ENCODE measurements around the gene SLC35G3. TPM values are rescaled to one million over a fixed set of nuclear protein-coding genes. Genes with fewer than 3 reads are reported as not detected.

The SLC35G3 gene
- total RNA-seq, 1 donor from 2014 or later, result not detected

GRCh38 chr17:35162755-35163154 is 31.4 kb downstream of the SLC35G3 start:
- Mint-ChIP-seq H3K9me3 (ENCODE audit: unreplicated experiment) (no peaks in the 10 kb centered on the region), H3K27me3 (ENCODE audit: unreplicated experiment) (peaks cover 1% of the 10 kb centered on the region), H3K27ac (ENCODE audit: unreplicated experiment) (no peak overlapping the region), H3K36me3 (ENCODE audit: low read depth, unreplicated experiment) (no peaks in the 10 kb centered on the region), H3K4me3 (ENCODE audit: unreplicated experiment) (no peak overlapping the region), H3K4me1 (ENCODE audit: unreplicated experiment) (peaks cover 3% of the 10 kb centered on the region)
- no peak for TF ChIP-seq CTCF (IDR thresholded peaks at IDR 0.05; ENCODE audit: unreplicated experiment)
- DNase-seq (ENCODE audit: low spot score), result no peak

- Mint-ChIP-seq H3K36me3 (ENCODE audit: low read depth, unreplicated experiment) (no peaks in the 10 kb centered on the region), H3K9me3 (ENCODE audit: unreplicated experiment) (no peaks in the 10 kb centered on the region), H3K4me1 (ENCODE audit: unreplicated experiment) (peaks cover 3% of the 10 kb centered on the region), H3K4me3 (ENCODE audit: unreplicated experiment) (no peak overlapping the region), H3K27ac (ENCODE audit: unreplicated experiment) (no peak overlapping the region), H3K27me3 (ENCODE audit: unreplicated experiment) (peaks cover under 1% of the 10 kb centered on the region)
- DNase-seq (ENCODE audit: low spot score), result no peak
- TF ChIP-seq CTCF (IDR thresholded peaks at IDR 0.05; ENCODE audit: unreplicated experiment), result no peak
Measured at GRCh38 chr17:35161281-35161761, 32.9 kb downstream of the SLC35G3 start.

GRCh38 chr17:35160354-35161201 is 33.6 kb downstream of the SLC35G3 start:
- Mint-ChIP-seq H3K9me3 (ENCODE audit: unreplicated experiment) (no peaks in the 10 kb centered on the region), H3K4me1 (ENCODE audit: unreplicated experiment) (peaks cover 3% of the 10 kb centered on the region), H3K27ac (ENCODE audit: unreplicated experiment) (no peak overlapping the region), H3K27me3 (ENCODE audit: unreplicated experiment) (no peaks in the 10 kb centered on the region), H3K36me3 (ENCODE audit: low read depth, unreplicated experiment) (no peaks in the 10 kb centered on the region), H3K4me3 (ENCODE audit: unreplicated experiment) (no peak overlapping the region)
- TF ChIP-seq CTCF (IDR thresholded peaks at IDR 0.05; ENCODE audit: unreplicated experiment), result no peak
- DNase-seq (ENCODE audit: low spot score), result no peak

- H3K4me1 Mint-ChIP-seq (ENCODE audit: unreplicated experiment), result peaks cover 3% of the 10 kb centered on the region
- no peak overlapping the region for H3K4me3 Mint-ChIP-seq (ENCODE audit: unreplicated experiment)
- DNase-seq (ENCODE audit: low spot score), result no peak
- no peaks in the 10 kb centered on the region for H3K27me3 Mint-ChIP-seq (ENCODE audit: unreplicated experiment)
- H3K9me3 Mint-ChIP-seq (ENCODE audit: unreplicated experiment), result no peaks in the 10 kb centered on the region
- H3K27ac Mint-ChIP-seq (ENCODE audit: unreplicated experiment), result no peak overlapping the region
- TF ChIP-seq CTCF (IDR thresholded peaks at IDR 0.05; ENCODE audit: unreplicated experiment), result no peak
- no peaks in the 10 kb centered on the region for H3K36me3 Mint-ChIP-seq (ENCODE audit: low read depth, unreplicated experiment)
Measured at GRCh38 chr17:35159940-35160339, 34.3 kb downstream of the SLC35G3 start.

DNA sequence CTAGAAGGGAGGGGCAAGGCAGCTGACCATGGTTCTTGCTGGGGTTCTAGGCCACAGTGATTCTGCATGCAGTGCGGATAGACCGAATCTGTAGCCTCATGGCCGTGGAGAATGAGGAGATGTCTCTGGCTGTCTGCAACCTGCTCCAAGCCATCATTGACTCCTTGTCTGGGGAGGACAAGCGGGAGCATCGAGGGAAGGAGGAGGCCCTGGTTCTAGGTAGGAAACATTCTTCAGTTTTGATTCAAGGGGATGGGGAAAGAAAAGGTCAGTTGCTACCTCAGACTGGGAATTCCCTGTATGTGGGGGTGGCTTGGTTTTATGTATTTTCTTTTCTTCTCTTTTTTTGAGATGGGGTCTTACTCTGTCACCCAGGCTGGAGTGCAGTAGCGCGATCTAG is 38.9 kb downstream of the SLC35G3 start:
- DNase-seq (ENCODE audit: low spot score), result no peak
- H3K27ac Mint-ChIP-seq (ENCODE audit: unreplicated experiment), result no peak overlapping the region

More for the DNA sequence above, 38.9 kb downstream of the SLC35G3 start:
- peaks cover 1% of the 10 kb centered on the region for H3K27me3 Mint-ChIP-seq (ENCODE audit: unreplicated experiment)
- H3K9me3 Mint-ChIP-seq (ENCODE audit: unreplicated experiment), result no peaks in the 10 kb centered on the region
- no peaks in the 10 kb centered on the region for H3K36me3 Mint-ChIP-seq (ENCODE audit: low read depth, unreplicated experiment)
- no peak for TF ChIP-seq CTCF (IDR thresholded peaks at IDR 0.05; ENCODE audit: unreplicated experiment)
- H3K4me1 Mint-ChIP-seq (ENCODE audit: unreplicated experiment), result peaks cover 9% of the 10 kb centered on the region
- H3K4me3 Mint-ChIP-seq (ENCODE audit: unreplicated experiment), result no peak overlapping the region
